Ascending aorta (tissue), 2 donors: ENCODE data around the gene TAS1R3. TPM values are rescaled to one million over a fixed set of nuclear protein-coding genes. Genes with fewer than 3 reads are reported as not detected.
A peak's percentile ranks its signal among the peaks of the same experiment; 100 is the strongest.

ENCODE experiments used
- DNase-seq, 2 donors: peaks; one replicate each; pipeline ENCODE4 v3.0.0-alpha.2; 2019; ENCODE audit warnings: low spot score in 2 of 2
- H3K27ac ChIP-seq, 2 donors: fragments of 200-600 bp; sonication (generic); one replicate each; pipeline ENCODE4 v1.5.1; 2016 to 2017; ENCODE audit warnings: mild to moderate bottlenecking in 1 of 2
- H3K27me3 ChIP-seq: fragments of 200-600 bp; sonication (generic); one replicate; pipeline ENCODE4 v1.5.1; 2017
- H3K36me3 ChIP-seq, 2 donors: fragments of 200-600 bp; sonication (generic); one replicate each; pipeline ENCODE4 v1.5.1; 2016
- H3K4me1 ChIP-seq, 2 donors: fragments of 200-600 bp; sonication (generic); one replicate each; pipeline ENCODE4 v1.5.1; 2016 to 2017; ENCODE audit warnings: mild to moderate bottlenecking in 1 of 2
- H3K4me3 ChIP-seq, 2 donors: fragments of 200-600 bp; sonication (generic); one replicate each; pipeline ENCODE4 v1.5.1; 2016 to 2017; ENCODE audit warnings: mild to moderate bottlenecking in 1 of 2
- H3K9me3 ChIP-seq, 2 donors: fragments of 200-600 bp; sonication (generic); one replicate each; pipeline ENCODE4 v1.5.1; 2016
- CTCF ChIP-seq, 3 experiments: fragments of 200-600 bp in 2 of 3; fragments of 450-650 bp in 1 of 3; sonication (generic) in 2 of 3; IDR thresholded peaks; one replicate each; pipeline ENCODE4 v1.5.1; 2016 to 2019; ENCODE audit warnings: antibody characterized with exemption in 3 of 3, mild to moderate bottlenecking in 1 of 3, moderate library complexity in 1 of 3
- intact Hi-C: fragments of 100-400 bp; cut with DNase I; formaldehyde crosslinking; loops from one replicate; pipeline ENCODE4 v1.15.1; 2023
- total RNA-seq: library from RNA; depleted of rRNA; stranded (reverse); fragments of >200 nt; gene quantifications from one replicate; pipeline ENCODE4 v1.1.0, GENCODE V29; 2016

The TAS1R3 gene
- total RNA-seq, 1 donor from 2014 or later: 2.7 TPM

DNA sequence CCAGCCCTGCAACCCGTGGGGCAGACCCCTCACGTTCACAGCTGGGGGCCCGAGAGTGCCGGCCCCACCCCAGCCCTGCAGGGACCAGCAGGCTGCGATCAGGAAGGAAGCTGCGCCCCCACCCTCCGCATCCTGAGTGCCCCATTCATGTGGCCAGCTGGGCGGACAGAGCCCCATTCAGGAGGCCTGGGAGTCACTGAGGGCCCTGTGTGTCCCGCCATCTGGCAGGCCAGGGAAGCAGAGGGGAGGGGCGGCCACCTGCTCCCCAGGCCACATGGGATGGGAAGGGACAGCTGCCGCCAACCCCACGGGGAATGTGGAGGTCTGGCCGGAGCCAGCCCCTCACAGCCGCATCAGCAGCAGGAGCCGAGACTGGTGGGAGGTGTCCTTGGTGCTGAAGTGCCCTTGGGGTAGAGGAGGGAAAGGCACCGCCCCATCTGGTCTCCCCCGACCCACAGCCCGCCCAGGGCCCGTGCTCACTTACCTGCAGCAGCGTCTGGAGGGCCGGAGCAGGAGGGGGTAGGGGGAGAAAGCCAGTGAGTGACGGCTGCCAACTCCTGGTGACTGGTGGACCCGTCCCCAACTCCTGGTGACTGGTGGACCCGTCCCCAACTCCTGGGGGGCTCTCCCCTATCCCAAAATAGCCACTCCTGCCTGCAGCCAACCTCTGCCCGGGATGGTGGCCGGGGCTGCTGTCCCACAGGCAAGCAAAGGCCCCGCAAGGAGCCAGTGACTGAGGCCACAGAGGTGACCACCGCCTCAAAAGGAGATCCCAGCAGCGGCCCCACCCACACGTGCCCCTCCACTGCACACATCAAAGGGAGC is 32.0 kb upstream of the TAS1R3 start:
- no peak overlapping the region for H3K27ac ChIP-seq
- H3K9me3 ChIP-seq: no peaks in the 10 kb centered on the region
- H3K36me3 ChIP-seq: peaks cover 4 to 21% of the 10 kb centered on the region in 2 donors
- no peak for TF ChIP-seq CTCF (IDR thresholded peaks at IDR 0.05)
- intact Hi-C loops: no loop called here
- H3K27me3 ChIP-seq: no peaks in the 10 kb centered on the region
- H3K4me1 ChIP-seq: no peaks in the 10 kb centered on the region
- DNase-seq: no peak
- no peak overlapping the region for H3K4me3 ChIP-seq

DNA sequence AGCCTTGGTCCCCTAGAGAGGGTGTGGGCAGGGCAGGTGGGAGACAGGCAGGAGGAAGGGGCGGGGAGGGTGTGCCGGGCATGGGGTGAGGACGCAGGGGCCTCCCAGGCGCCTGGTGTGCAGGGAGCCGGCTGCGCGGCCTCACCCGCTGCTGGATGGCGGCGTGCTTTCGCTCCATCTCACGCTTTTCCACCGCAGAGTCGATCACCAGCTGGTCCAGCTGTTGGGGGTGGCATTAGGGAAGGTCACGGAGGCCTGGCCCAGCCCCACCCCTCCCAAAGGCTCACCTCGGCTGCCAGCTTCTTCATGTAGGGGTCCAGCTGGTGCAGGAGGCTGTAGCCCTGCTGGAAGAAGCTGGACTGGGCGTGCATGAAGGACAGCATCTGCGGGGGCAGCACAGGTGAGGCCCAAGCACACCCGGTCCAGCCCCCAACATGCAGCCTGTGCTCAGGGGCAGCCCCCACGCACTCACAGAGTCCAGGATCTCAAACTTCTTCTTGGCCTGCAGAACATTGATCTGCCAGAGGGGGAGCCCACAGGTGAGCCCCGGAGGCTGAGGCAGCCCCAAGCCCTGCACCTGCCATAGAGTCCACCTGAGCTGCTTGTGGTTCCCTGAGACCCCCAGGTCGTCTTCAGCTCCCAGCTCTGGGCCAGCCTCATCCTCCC is 31.3 kb upstream of the TAS1R3 start:
- Histone ChIP-seq H3K27me3 (no peaks in the 10 kb centered on the region), H3K36me3 (peaks cover 4 to 21% of the 10 kb centered on the region in 2 donors), H3K4me3 (no peak overlapping the region), H3K27ac (no peak overlapping the region), H3K9me3 (no peaks in the 10 kb centered on the region), H3K4me1 (peaks cover 2 to 4% of the 10 kb centered on the region in 2 donors)
- intact Hi-C loops: no loop called here
- no peak for DNase-seq
- no peak for TF ChIP-seq CTCF (IDR thresholded peaks at IDR 0.05)

DNA sequence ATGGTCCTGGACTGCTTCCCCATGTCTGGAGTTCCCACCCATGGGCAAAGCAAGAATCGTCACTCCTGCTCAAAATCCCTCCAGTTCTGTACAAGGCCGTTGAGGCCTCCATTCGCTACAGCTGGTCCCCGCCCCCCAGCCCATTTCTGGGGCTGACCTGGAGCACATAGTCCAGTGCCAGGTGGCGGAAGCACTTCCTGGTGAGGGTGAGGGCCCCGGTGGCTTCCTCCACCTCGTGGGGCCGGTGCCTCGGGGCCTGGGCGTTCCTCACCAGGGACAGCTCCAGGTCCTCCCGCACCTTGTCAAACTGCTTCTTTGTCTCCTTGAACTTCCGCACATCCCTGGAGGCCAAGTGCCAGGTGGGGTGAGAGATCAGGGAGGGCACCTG is 30.7 kb upstream of the TAS1R3 start:
- Histone ChIP-seq H3K4me3 (no peak overlapping the region), H3K9me3 (no peaks in the 10 kb centered on the region), H3K27me3 (no peaks in the 10 kb centered on the region), H3K36me3 (peaks cover 4 to 21% of the 10 kb centered on the region in 2 donors), H3K4me1 (peaks cover 7 to 9% of the 10 kb centered on the region in 2 donors), H3K27ac (no peak overlapping the region)
- no peak for DNase-seq
- intact Hi-C loops: no loop called here
- no peak for TF ChIP-seq CTCF (IDR thresholded peaks at IDR 0.05)

- DNase-seq: no peak
- H3K27ac ChIP-seq: no peak overlapping the region
- peaks cover 4 to 5% of the 10 kb centered on the region in 2 donors for H3K36me3 ChIP-seq
- H3K9me3 ChIP-seq: no peaks in the 10 kb centered on the region
- intact Hi-C loops: no loop called here
- H3K27me3 ChIP-seq: no peaks in the 10 kb centered on the region
- H3K4me3 ChIP-seq: no peak overlapping the region
- peaks cover 23% of the 10 kb centered on the region in 2 donors for H3K4me1 ChIP-seq
- TF ChIP-seq CTCF (IDR thresholded peaks at IDR 0.05): peak in 2 of 3 experiments; percentile 15 to 18
Observed at GRCh38 chr1:1302006-1302430, 29.1 kb upstream of the TAS1R3 start.

DNA sequence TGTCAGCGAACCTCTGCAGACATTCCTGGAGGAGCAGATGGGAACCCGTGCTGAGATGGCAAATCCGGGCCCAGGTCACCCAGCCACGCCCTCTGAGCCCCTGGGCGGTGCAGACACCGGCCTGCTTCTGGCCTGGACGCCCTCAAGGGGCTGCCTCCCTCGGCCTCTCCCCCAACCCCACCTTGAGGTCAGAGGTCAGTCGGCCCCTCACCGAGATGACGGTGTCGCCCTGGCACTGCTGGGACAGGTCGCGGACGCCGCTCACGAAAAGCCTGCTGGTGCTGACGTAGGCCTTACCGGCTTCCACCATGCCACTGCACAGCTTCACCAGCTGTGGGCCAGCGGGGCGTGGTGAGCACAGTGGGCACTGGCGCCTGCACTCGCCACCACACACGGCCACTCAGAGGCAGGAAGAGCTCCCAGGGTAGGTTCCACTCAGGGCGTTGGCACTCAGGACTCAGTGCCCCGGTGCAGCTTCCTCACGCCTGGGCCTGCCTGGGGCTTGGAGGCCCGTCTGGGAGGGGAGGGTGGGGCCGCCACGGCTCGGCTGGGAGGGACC is 28.1 kb upstream of the TAS1R3 start:
- Histone ChIP-seq H3K36me3 (peaks cover 0 to under 1% of the 10 kb centered on the region in 2 donors), H3K4me3 (no peak overlapping the region), H3K9me3 (no peaks in the 10 kb centered on the region), H3K4me1 (peaks cover 25 to 27% of the 10 kb centered on the region in 2 donors), H3K27ac (no peak overlapping the region), H3K27me3 (no peaks in the 10 kb centered on the region)
- no peak for DNase-seq
- intact Hi-C loops: no loop called here
- TF ChIP-seq CTCF (IDR thresholded peaks at IDR 0.05): no peak
